ENCODE data around the gene IFIT1.
"Not testable (repeated sequence)": the region's sequence is repeated elsewhere in the genome, so short reads cannot be mapped to it uniquely, and the experiment has no call there.

IFIT1 gene

GRCh38 chr10:89391907-89392756 is at the start of gene IFIT1:
Gene IFIT1, plus strand, starts transcription at chr10:89392623. Its CDS starts 90 bp downstream, at chr10:89392713.
- FAIRE-seq (no peak), DNase-seq (ENCODE audit: insufficient read length, low spot score) (peak; percentile 78)

GRCh38 chr10:89343089-89343767 is 49.2 kb upstream of the IFIT1 start:
- no peak for FAIRE-seq
- DNase-seq (ENCODE audit: insufficient read length, low spot score), result no peak

- no peak for FAIRE-seq
- DNase-seq (ENCODE audit: insufficient read length, low spot score), result no peak
These were observed 48.3 kb upstream of the IFIT1 start for GRCh38 chr10:89344156-89344555.

- FAIRE-seq, result no peak
- no peak for DNase-seq (ENCODE audit: insufficient read length, low spot score)
These were observed 46.9 kb upstream of the IFIT1 start for GRCh38 chr10:89345367-89346000.

- DNase-seq (ENCODE audit: insufficient read length, low spot score), result no peak
- no peak for FAIRE-seq
These were observed 45.8 kb upstream of the IFIT1 start for GRCh38 chr10:89346405-89347254.

- FAIRE-seq (no peak), DNase-seq (ENCODE audit: insufficient read length, low spot score) (no peak)
These were observed 44.5 kb upstream of the IFIT1 start for GRCh38 chr10:89347701-89348457.

- DNase-seq (ENCODE audit: insufficient read length, low spot score) (no peak), FAIRE-seq (no peak)
These were observed 43.9 kb upstream of the IFIT1 start for GRCh38 chr10:89348481-89348880.

- FAIRE-seq, result no peak
- DNase-seq (ENCODE audit: insufficient read length, low spot score), result no peak
These were observed 43.4 kb upstream of the IFIT1 start for GRCh38 chr10:89348975-89349374.

GRCh38 chr10:89350631-89351315 is 41.6 kb upstream of the IFIT1 start:
- not testable (repeated sequence) for FAIRE-seq; DNase-seq (ENCODE audit: insufficient read length, low spot score)

- DNase-seq (ENCODE audit: insufficient read length, low spot score), result no peak
- FAIRE-seq, result no peak
These were observed 41.0 kb upstream of the IFIT1 start for GRCh38 chr10:89351412-89351779.

- DNase-seq (ENCODE audit: insufficient read length, low spot score), result peak; percentile 56
- peak; percentile 69 for FAIRE-seq
These were observed 40.4 kb upstream of the IFIT1 start for GRCh38 chr10:89351780-89352597.

- DNase-seq (ENCODE audit: insufficient read length, low spot score) (no peak), FAIRE-seq (no peak)
These were observed 39.6 kb upstream of the IFIT1 start for GRCh38 chr10:89352802-89353201.

GRCh38 chr10:89355394-89355931 is 37.0 kb upstream of the IFIT1 start:
- DNase-seq (ENCODE audit: insufficient read length, low spot score) (no peak), FAIRE-seq (no peak)

GRCh38 chr10:89357096-89357495 is 35.3 kb upstream of the IFIT1 start:
- no peak for FAIRE-seq

GRCh38 chr10:89357975-89358374 is 34.4 kb upstream of the IFIT1 start:
- DNase-seq (ENCODE audit: insufficient read length, low spot score) (no peak), FAIRE-seq (no peak)

More at GRCh38 chr10:89357096-89357495, 35.3 kb upstream of the IFIT1 start:
- no peak for DNase-seq (ENCODE audit: insufficient read length, low spot score)

GRCh38 chr10:89360157-89360556 is 32.3 kb upstream of the IFIT1 start:
- no peak for DNase-seq (ENCODE audit: insufficient read length, low spot score)
- FAIRE-seq, result no peak

GRCh38 chr10:89362929-89363328 is 29.5 kb upstream of the IFIT1 start:
- DNase-seq (ENCODE audit: insufficient read length, low spot score) (no peak), FAIRE-seq (no peak)

- FAIRE-seq, result no peak
- DNase-seq (ENCODE audit: insufficient read length, low spot score), result no peak
These were observed 28.5 kb upstream of the IFIT1 start for GRCh38 chr10:89363729-89364442.

Data from HTR-8/SVneo (cell line).